Neural progenitor cell (in vitro differentiated cells): ENCODE results near the gene DNAJC5. TPM values are rescaled to one million over a fixed set of nuclear protein-coding genes. Genes with fewer than 3 reads are reported as not detected.

Experiments
- DNase-seq: peaks from one replicate; pipeline ENCODE4 v3.0.0-alpha.2; 2016; ENCODE audit warnings: low spot score
- H2AFZ ChIP-seq: fragments of 200-600 bp; sonication (generic); replicated peaks from 2 replicates; pipeline ENCODE4 v1.6.1; 2016; ENCODE audit warnings: antibody characterized with exemption
- H3F3A ChIP-seq: fragments of 200-600 bp; sonication (generic); 2 replicates; pipeline ENCODE4 v1.6.1; 2016; ENCODE audit warnings: antibody characterized with exemption, low read depth
- H3K27ac ChIP-seq: fragments of 200-600 bp; sonication (generic); 2 replicates; pipeline ENCODE4 v1.5.1; 2016; ENCODE audit warnings: mild to moderate bottlenecking
- H3K27me3 ChIP-seq: fragments of 200-600 bp; sonication (generic); 2 replicates; pipeline ENCODE4 v1.6.1; 2016; ENCODE audit warnings: mild to moderate bottlenecking, moderate library complexity
- H3K36me3 ChIP-seq: fragments of 200-600 bp; sonication (generic); 2 replicates; pipeline ENCODE4 v1.5.1; 2016
- H3K4me1 ChIP-seq: fragments of 200-600 bp; sonication (generic); 2 replicates; pipeline ENCODE4 v1.6.1; 2016; ENCODE audit warnings: mixed run types
- H3K4me2 ChIP-seq: fragments of 200-600 bp; sonication (generic); 2 replicates; pipeline ENCODE4 v1.6.1; 2016
- H3K4me3 ChIP-seq: fragments of 200-600 bp; sonication (generic); 2 replicates; pipeline ENCODE4 v1.5.1; 2016
- H3K79me2 ChIP-seq: fragments of 200-600 bp; sonication (generic); 2 replicates; pipeline ENCODE4 v1.6.1; 2016; ENCODE audit warnings: low read depth
- H3K9ac ChIP-seq: fragments of 200-600 bp; sonication (generic); 2 replicates; pipeline ENCODE4 v1.6.1; 2016
- H3K9me3 ChIP-seq: fragments of 200-600 bp; sonication (generic); 2 replicates; pipeline ENCODE4 v1.5.1; 2016; ENCODE audit warnings: low read depth
- H4K20me1 ChIP-seq: fragments of 200-600 bp; sonication (generic); 2 replicates; pipeline ENCODE4 v1.6.1; 2016; ENCODE audit warnings: low read depth
- H3K27ac Mint-ChIP-seq: 3 replicates; pipeline ENCODE4 v1.8.0; 2021; ENCODE audit warnings: mixed read lengths
- H3K27me3 Mint-ChIP-seq: 2 replicates; pipeline ENCODE4 v1.8.0; 2022; ENCODE audit warnings: low read depth, mild to moderate bottlenecking, inconsistent platforms, moderate library complexity, mixed read lengths; ENCODE audit not compliant: insufficient read depth
- H3K36me3 Mint-ChIP-seq: 3 replicates; pipeline ENCODE4 v1.8.0; 2021; ENCODE audit warnings: mixed read lengths
- H3K4me1 Mint-ChIP-seq: 3 replicates; pipeline ENCODE4 v1.8.0; 2021; ENCODE audit warnings: mixed read lengths
- H3K4me3 Mint-ChIP-seq: 3 replicates; pipeline ENCODE4 v1.8.0; 2021; ENCODE audit warnings: mild to moderate bottlenecking, moderate library complexity, mixed read lengths
- H3K9me3 Mint-ChIP-seq: 3 replicates; pipeline ENCODE4 v1.8.0; 2020; ENCODE audit warnings: mixed read lengths
- CTCF ChIP-seq: fragments of 200-600 bp; sonication (generic); IDR thresholded peaks from 2 replicates; pipeline ENCODE4 v1.5.1; 2017; ENCODE audit warnings: antibody characterized with exemption, mild to moderate bottlenecking
- EZH2 ChIP-seq: fragments of 200-600 bp; sonication (generic); IDR thresholded peaks from 2 replicates; pipeline ENCODE4 v1.6.1; 2017; ENCODE audit warnings: antibody characterized with exemption, mild to moderate bottlenecking, moderate library complexity
- EZH2phosphoT487 ChIP-seq: fragments of 200-600 bp; sonication (generic); IDR thresholded peaks from 2 replicates; pipeline ENCODE4 v1.6.1; 2017; ENCODE audit warnings: antibody characterized with exemption
- total RNA-seq: library from RNA; depleted of rRNA; stranded (reverse); fragments of >200 nt; gene quantifications from 2 replicates; pipeline ENCODE4 v1.2.3, GENCODE V29; 2015; ENCODE audit warnings: low replicate concordance

DNAJC5 gene
- total RNA-seq, 1 donor from 2014 or later: 17.2 TPM

- Histone ChIP-seq H4K20me1 (peaks cover 45% of the 10 kb centered on the region), H3K4me2 (peak overlapping the region; percentile 49), H3K36me3 (no peaks in the 10 kb centered on the region), H3K4me3 (no peak overlapping the region), H3K4me1 (no peaks in the 10 kb centered on the region), H3K27me3 (no peaks in the 10 kb centered on the region), H3K27ac (no peak overlapping the region), H3K9ac (no peak overlapping the region), H3K79me2 (no peaks in the 10 kb centered on the region), H3K9me3 (no peaks in the 10 kb centered on the region), H3F3A (peaks cover 18% of the 10 kb centered on the region), H2AFZ (no peak overlapping the region)
- Mint-ChIP-seq H3K4me1 (peaks cover 5% of the 10 kb centered on the region), H3K9me3 (no peaks in the 10 kb centered on the region), H3K27ac (no peak overlapping the region), H3K4me3 (no peak overlapping the region), H3K36me3 (peaks cover 14% of the 10 kb centered on the region), H3K27me3 (peaks cover 9% of the 10 kb centered on the region)
- no peak for DNase-seq
- TF ChIP-seq EZH2phosphoT487 (no peak), EZH2 (no peak)
These were observed 45.7 kb downstream of the DNAJC5 start for GRCh38 chr20:63940472-63941266.

DNA sequence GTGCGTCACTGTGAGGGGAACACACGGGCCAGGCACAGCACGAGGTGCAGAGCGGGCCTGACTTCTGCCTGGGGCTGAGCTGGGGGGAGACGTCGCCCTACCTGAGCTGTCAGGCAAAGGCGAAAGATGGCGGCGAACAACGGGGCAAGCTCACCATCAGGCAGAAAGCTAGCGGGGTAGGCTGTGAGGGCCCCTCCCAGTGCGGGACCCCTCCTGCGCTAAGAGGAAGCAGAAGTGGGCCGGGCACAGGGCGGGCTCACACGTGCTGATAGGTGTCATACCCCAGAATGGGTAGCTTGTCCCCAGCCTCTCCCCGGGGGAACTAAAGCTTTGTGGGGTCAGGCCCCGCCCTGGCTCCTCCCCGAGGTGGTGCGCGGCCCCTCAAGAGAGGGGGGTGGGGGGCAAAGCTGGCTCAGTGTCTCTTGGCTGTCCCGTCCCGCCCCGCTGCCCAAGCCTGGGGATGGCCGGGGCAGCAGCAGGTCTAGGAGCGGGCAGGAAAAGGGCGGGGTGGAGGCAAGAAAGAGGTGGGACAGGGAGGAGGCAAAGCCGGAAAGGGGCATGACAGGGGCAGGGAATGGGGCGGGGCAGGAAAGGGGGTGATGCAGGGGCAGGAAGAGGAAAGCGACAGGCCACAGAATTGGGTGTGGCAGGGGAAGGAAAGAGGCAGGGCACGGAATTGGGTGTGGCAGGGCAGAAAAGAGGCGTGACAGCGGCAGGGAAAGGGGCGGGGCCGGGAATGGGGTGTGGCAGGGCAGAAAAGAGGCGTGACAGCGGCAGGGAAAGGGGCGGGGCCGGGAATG, 46.6 kb downstream of the DNAJC5 start:
- H3K9me3 Mint-ChIP-seq: no peaks in the 10 kb centered on the region
- Histone ChIP-seq H3K27ac (no peak overlapping the region), H4K20me1 (peaks cover 45% of the 10 kb centered on the region), H3K79me2 (no peaks in the 10 kb centered on the region), H3K4me1 (no peaks in the 10 kb centered on the region), H3K4me2 (peak overlapping the region; percentile 49), H3K9ac (no peak overlapping the region), H3K4me3 (no peak overlapping the region), H3K36me3 (no peaks in the 10 kb centered on the region), H3F3A (peaks cover 18% of the 10 kb centered on the region), H3K27me3 (no peaks in the 10 kb centered on the region), H2AFZ (no peak overlapping the region), H3K9me3 (no peaks in the 10 kb centered on the region)
- peaks cover 3% of the 10 kb centered on the region for H3K4me1 Mint-ChIP-seq
- no peak overlapping the region for H3K4me3 Mint-ChIP-seq
- H3K27ac Mint-ChIP-seq: no peak overlapping the region
- peaks cover 10% of the 10 kb centered on the region for H3K27me3 Mint-ChIP-seq
- no peak for TF ChIP-seq EZH2
- TF ChIP-seq EZH2phosphoT487: no peak
- TF ChIP-seq CTCF: no peak
- DNase-seq: peak; percentile 63
- peaks cover 7% of the 10 kb centered on the region for H3K36me3 Mint-ChIP-seq

DNA sequence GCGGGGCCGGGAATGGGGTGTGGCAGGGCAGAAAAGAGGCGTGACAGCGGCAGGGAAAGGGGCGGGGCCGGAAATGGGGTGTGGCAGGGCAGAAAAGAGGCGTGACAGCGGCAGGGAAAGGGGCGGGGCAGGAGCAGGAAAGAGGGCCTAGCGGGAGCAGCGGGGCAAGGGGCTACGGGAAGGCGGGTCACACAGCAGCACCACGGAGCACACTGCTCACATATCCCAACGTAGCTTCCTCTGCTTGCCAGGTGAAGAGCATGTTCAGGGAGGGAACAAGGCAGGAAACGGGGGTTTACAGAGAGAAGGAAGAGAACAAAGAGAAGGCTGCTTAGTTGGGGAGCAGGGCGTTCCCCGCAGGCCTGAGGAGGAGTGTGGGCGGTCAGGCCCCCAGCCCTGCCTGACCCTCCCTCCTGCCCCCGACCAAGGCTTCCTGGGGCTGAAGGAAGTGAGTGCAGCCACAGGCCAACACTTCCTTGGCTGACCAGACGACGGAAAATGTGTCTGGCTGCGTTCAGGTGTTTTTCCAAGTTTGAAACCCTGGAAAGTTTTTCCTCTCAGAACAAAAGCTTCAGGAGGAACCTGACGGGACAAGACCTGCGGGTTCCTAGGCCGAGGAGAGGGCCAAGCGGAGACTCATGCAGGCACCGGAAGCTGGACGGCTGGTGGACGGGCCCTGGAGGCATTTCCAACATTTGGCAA, 47.5 kb downstream of the DNAJC5 start:
- H3K36me3 Mint-ChIP-seq: peaks cover 6% of the 10 kb centered on the region
- H3K4me1 Mint-ChIP-seq: peaks cover 3% of the 10 kb centered on the region
- peak; percentile 80 for DNase-seq
- Histone ChIP-seq H3K27me3 (no peaks in the 10 kb centered on the region), H2AFZ (no peak overlapping the region), H3K4me3 (no peak overlapping the region), H3K4me2 (no peak overlapping the region), H3K27ac (peak overlapping the region; percentile 56), H3K36me3 (no peaks in the 10 kb centered on the region), H4K20me1 (peaks cover 51% of the 10 kb centered on the region), H3K4me1 (no peaks in the 10 kb centered on the region), H3K9ac (no peak overlapping the region), H3K79me2 (peaks cover 7% of the 10 kb centered on the region), H3K9me3 (no peaks in the 10 kb centered on the region), H3F3A (peaks cover 18% of the 10 kb centered on the region)
- H3K9me3 Mint-ChIP-seq: no peaks in the 10 kb centered on the region
- no peak overlapping the region for H3K4me3 Mint-ChIP-seq
- no peak for TF ChIP-seq EZH2
- no peak for TF ChIP-seq CTCF
- TF ChIP-seq EZH2phosphoT487: no peak
- peaks cover 9% of the 10 kb centered on the region for H3K27me3 Mint-ChIP-seq
- H3K27ac Mint-ChIP-seq: no peak overlapping the region
